HG03280 (cell line): ENCODE data around the gene CBFB.
A peak's percentile ranks its signal among the peaks of the same experiment; 100 is the strongest.

Source experiments
- ATAC-seq: cut with Tn5 transposase; IDR thresholded peaks from one replicate; pipeline ENCODE4 v1.9.1; 2021; ENCODE audit warnings: mild to moderate bottlenecking, moderate library complexity; ENCODE audit not compliant: unreplicated experiment

CBFB gene

GRCh38 chr16:67016681-67017420, 12.1 kb upstream of the CBFB start:
- ATAC-seq = no peak

- ATAC-seq = no peak
These were observed 11.6 kb upstream of the CBFB start for GRCh38 chr16:67017421-67017750.

GRCh38 chr16:67017810-67018488, 11.0 kb upstream of the CBFB start:
- ATAC-seq = peak; percentile 86

- no peak for ATAC-seq
These were observed 9.8 kb upstream of the CBFB start for GRCh38 chr16:67019171-67019570.

- ATAC-seq = no peak
These were observed 7.6 kb upstream of the CBFB start for GRCh38 chr16:67021321-67021720.

GRCh38 chr16:67022531-67023214, 6.3 kb upstream of the CBFB start:
- ATAC-seq = no peak

- ATAC-seq = no peak
These were observed 5.3 kb upstream of the CBFB start for GRCh38 chr16:67023689-67024088.

- ATAC-seq = no peak
These were observed 4.4 kb upstream of the CBFB start for GRCh38 chr16:67024384-67025209.

- no peak for ATAC-seq
These were observed 3.8 kb upstream of the CBFB start for GRCh38 chr16:67025210-67025550.

GRCh38 chr16:67026570-67026969, 2.4 kb upstream of the CBFB start:
- no peak for ATAC-seq

- no peak for ATAC-seq
These were observed 1.9 kb upstream of the CBFB start for GRCh38 chr16:67027046-67027445.

GRCh38 chr16:67028167-67028695, 718 bp upstream of the CBFB start:
- no peak for ATAC-seq

GRCh38 chr16:67029254-67030096, 526 bp downstream of the CBFB start:
- peak; percentile 37 for ATAC-seq

- ATAC-seq = no peak
These were observed 1.4 kb downstream of the CBFB start for GRCh38 chr16:67030221-67030962.

GRCh38 chr16:67034487-67034886, 5.5 kb downstream of the CBFB start:
- no peak for ATAC-seq

- no peak for ATAC-seq
These were observed 6.4 kb downstream of the CBFB start for GRCh38 chr16:67035364-67035763.

- no peak for ATAC-seq
These were observed 7.4 kb downstream of the CBFB start for GRCh38 chr16:67036323-67036741.

GRCh38 chr16:67039260-67040020, 10.5 kb downstream of the CBFB start:
- ATAC-seq = no peak

- no peak for ATAC-seq
These were observed 11.2 kb downstream of the CBFB start for GRCh38 chr16:67040166-67040565.
